Mesothelial cell of epicardium (in vitro differentiated cells): ENCODE results near the gene NYAP2. TPM values are rescaled to one million over a fixed set of nuclear protein-coding genes. Genes with fewer than 3 reads are reported as not detected.

Experiments used
- DNase-seq, 2 experiments: peaks; one replicate each; pipeline ENCODE4 v3.0.0; 2021; ENCODE audit warnings: low spot score in 2 of 2; ENCODE audit not compliant: unreplicated experiment in 2 of 2
- H3K27ac Mint-ChIP-seq: 2 replicates; pipeline ENCODE4 v1.8.0; 2021; ENCODE audit warnings: mixed read lengths
- H3K27me3 Mint-ChIP-seq: 2 replicates; pipeline ENCODE4 v1.8.0; 2021; ENCODE audit warnings: low read depth, mixed read lengths
- H3K36me3 Mint-ChIP-seq: 2 replicates; pipeline ENCODE4 v1.8.0; 2021; ENCODE audit warnings: mixed read lengths
- H3K4me1 Mint-ChIP-seq: 2 replicates; pipeline ENCODE4 v1.8.0; 2021; ENCODE audit warnings: mixed read lengths
- H3K4me3 Mint-ChIP-seq: 2 replicates; pipeline ENCODE4 v1.8.0; 2021; ENCODE audit warnings: mild to moderate bottlenecking, moderate library complexity, mixed read lengths
- H3K9me3 Mint-ChIP-seq: 2 replicates; pipeline ENCODE4 v1.8.0; 2021; ENCODE audit warnings: mixed read lengths
- CTCF ChIP-seq: fragments of 200-600 bp; sonication (generic); IDR thresholded peaks from one replicate; pipeline ENCODE4 v1.5.0; 2021; ENCODE audit warnings: antibody characterized with exemption; ENCODE audit not compliant: unreplicated experiment
- total RNA-seq: library from RNA; stranded (reverse); gene quantifications from 3 replicates; pipeline ENCODE4 v1.2.1, GENCODE V29; 2021

Gene NYAP2
- total RNA-seq, 1 donor from 2014 or later, result not detected

DNA sequence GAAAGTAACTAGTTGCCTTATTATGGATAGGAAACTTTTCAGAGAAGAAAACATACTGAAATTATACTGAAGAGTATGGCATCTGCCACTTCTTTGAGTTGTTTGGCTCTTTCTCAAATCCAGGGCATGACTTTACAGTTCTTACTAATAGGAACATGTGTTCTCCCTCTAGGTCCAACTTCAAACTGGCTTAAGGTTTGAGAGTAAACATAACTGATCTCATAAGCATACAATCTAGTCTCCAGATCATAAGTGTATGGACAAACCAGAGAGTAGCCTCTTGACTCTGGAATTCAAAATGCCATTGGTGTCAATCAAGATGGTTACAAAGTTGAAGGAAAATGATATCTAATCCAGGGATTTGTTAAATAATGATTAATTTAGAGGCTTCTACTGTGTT lies 101.5 kb downstream of the NYAP2 start:
- no peaks in the 10 kb centered on the region for H3K36me3 Mint-ChIP-seq
- no peak for DNase-seq
- H3K4me1 Mint-ChIP-seq, result peaks cover 11% of the 10 kb centered on the region
- no peaks in the 10 kb centered on the region for H3K9me3 Mint-ChIP-seq
- peaks cover 20% of the 10 kb centered on the region for H3K27me3 Mint-ChIP-seq
- H3K27ac Mint-ChIP-seq, result no peak overlapping the region
- no peak overlapping the region for H3K4me3 Mint-ChIP-seq
- TF ChIP-seq CTCF, result no peak

- Mint-ChIP-seq H3K36me3 (no peaks in the 10 kb centered on the region), H3K27me3 (peaks cover 22% of the 10 kb centered on the region), H3K9me3 (no peaks in the 10 kb centered on the region), H3K4me3 (no peak overlapping the region), H3K4me1 (peaks cover 11% of the 10 kb centered on the region), H3K27ac (no peak overlapping the region)
- no peak for TF ChIP-seq CTCF
- no peak for DNase-seq
These were observed 103.5 kb downstream of the NYAP2 start for GRCh38 chr2:225502971-225503370.

GRCh38 chr2:225510796-225511195 lies 111.3 kb downstream of the NYAP2 start:
- Mint-ChIP-seq H3K4me1 (peaks cover 6% of the 10 kb centered on the region), H3K4me3 (no peak overlapping the region), H3K9me3 (no peaks in the 10 kb centered on the region), H3K36me3 (no peaks in the 10 kb centered on the region), H3K27me3 (peaks cover 17% of the 10 kb centered on the region), H3K27ac (no peak overlapping the region)
- no peak for TF ChIP-seq CTCF
- no peak for DNase-seq

GRCh38 chr2:225512469-225512868 lies 113.0 kb downstream of the NYAP2 start:
- H3K27me3 Mint-ChIP-seq, result peaks cover 13% of the 10 kb centered on the region
- DNase-seq, result no peak
- H3K27ac Mint-ChIP-seq, result no peak overlapping the region
- H3K36me3 Mint-ChIP-seq, result no peaks in the 10 kb centered on the region
- TF ChIP-seq CTCF, result no peak
- H3K4me3 Mint-ChIP-seq, result no peak overlapping the region
- peaks cover 6% of the 10 kb centered on the region for H3K4me1 Mint-ChIP-seq
- no peaks in the 10 kb centered on the region for H3K9me3 Mint-ChIP-seq

- Mint-ChIP-seq H3K4me1 (peaks cover 6% of the 10 kb centered on the region), H3K27ac (no peak overlapping the region), H3K4me3 (no peak overlapping the region), H3K36me3 (no peaks in the 10 kb centered on the region), H3K9me3 (no peaks in the 10 kb centered on the region), H3K27me3 (peaks cover 13% of the 10 kb centered on the region)
- DNase-seq, result no peak
- no peak for TF ChIP-seq CTCF
These were observed 113.5 kb downstream of the NYAP2 start for GRCh38 chr2:225512876-225513540.
